Measurements from ENCODE around the gene ITGB2.

The ITGB2 gene

DNA sequence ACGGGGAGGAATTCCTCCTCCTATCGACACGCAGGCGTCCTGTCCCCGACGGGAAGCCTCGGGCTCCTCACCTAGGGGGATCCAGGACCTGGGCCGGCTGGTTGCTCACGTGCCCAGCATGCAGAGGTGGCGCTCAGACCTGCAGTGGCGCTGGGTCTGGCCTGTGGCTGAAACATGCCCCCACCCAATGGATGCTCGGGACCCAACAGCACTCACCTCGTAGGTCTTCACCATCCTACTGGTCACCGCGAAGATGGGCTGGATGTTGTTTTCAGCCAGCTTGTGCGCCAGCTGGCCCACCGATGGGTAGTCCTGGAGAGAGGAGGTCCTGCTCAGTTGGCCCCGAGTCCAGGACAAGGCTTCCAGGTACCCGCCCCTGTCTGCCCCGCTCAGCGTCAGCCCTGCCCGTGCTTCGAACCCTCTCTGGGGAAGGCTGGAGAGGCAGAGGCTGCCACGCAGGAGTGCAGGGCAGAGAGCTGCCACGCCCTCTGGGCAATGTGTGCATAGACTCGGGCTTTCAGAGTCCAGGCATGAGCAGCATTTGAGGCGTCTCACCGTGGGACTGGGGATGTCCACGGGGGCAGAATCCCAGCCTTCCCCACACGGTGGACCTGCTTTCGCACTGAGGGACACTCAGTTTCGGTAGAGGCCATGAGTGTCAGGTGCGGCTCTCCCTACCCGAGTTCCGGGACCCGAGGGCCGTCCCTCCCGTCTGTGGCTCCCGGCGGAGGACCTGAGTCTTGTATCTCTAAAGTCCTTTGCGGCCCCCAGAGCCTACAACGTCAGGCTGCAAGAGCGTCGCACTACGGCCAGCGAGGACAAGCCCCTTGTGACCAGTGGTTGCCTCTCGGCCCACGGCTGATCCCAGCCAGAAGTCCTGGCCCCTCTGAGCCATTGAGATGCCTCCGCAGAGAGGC lies 21.6 kb downstream of the ITGB2 start:
- DNase-seq (ENCODE audit: low read depth in 2 of 3, low spot score in 1 of 3) = no peak

DNA sequence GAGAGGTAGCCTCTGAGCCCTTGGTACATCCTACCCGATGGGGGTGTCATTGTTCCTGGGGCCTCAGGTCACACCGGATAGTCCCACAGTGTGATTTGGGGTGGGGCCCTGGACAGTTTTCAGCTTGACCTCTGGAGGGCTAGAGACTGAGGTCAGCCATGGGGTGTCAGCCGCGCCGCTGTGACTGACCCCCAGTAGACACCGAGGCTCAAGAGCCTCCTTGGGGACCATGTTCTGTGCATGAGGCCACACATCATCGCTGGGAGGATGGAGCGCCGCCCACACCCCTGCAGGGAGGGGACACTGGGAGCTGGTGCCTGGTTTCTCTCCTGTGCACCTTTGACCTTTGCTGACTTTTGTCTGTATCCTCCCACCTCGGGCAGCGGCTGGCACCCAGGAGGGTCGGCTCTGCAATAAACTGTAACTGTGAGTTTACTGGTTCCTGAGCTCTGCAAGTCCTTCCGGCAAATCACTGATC lies 22.6 kb downstream of the ITGB2 start:
- no peak for DNase-seq (ENCODE audit: low read depth in 2 of 3, low spot score in 1 of 3)

DNA sequence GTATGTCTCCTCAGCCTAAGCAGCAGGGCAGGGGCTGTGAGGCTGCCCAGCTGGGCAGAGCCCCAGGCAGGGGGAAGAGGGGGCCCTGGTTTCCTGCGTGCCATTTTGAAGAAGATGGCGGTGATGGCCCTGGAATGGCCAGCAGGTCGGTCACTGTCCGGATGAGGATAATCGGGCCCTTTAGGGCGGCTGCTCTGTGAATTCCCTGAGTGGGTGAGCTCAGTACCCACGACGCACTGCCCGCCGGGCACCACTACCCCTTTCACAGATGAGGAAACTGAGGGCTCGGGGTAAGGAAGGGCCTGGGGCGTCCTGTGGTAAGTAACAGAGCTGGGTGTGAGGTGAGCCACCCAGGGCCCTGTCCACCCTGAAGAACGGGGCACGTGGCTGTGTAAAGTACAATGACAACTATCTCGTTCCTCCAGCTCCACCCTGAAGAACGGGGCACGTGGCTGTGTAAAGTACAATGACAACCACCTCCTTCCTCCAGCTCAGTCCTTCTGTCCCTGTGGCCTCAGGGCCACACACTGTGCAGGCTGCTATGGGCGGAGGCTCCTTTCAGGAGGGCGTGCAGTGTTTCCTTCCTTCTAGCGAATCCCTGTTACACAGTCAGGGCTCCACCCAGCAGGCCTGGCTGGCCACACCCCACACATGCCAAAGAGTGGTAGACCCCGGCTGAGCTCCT lies 23.2 kb downstream of the ITGB2 start:
- no peak for DNase-seq (ENCODE audit: low read depth in 2 of 3, low spot score in 1 of 3)

DNA sequence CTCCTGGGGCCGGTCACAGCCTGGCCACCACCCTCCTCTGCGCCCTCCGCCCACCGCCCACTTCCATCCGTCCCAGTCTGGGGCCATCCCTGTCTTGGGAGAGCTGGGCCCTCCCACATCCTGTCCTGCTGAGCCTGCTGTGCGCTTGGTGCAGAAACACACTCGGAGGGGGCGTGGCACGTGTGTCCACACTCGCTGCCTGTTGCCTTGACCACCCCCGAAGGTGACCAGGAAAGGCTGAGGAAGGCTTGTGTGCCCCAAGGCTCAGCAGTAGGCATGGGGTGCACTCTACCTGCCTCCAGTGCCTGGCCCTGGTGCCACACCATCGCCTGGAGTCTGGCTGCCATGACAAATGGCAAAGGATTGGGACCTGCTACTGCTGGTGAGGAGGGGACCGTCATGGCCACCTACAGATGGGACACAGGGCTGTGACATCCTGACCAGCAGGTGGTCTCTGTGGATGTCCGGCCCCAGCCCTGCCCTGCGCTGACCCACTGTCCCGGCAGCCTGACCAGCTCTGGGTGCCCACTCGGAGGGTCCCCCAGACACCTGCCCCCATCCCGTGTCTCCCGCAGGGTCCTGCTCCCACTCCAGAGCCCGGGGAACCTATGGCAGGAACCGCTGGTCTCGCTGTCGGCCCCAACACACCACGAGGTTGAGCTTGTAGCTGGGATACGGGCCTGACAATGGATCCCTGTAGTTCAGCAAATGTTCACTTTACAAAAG lies 24.0 kb downstream of the ITGB2 start:
- DNase-seq (ENCODE audit: low read depth in 2 of 3, low spot score in 1 of 3) = no peak

DNA sequence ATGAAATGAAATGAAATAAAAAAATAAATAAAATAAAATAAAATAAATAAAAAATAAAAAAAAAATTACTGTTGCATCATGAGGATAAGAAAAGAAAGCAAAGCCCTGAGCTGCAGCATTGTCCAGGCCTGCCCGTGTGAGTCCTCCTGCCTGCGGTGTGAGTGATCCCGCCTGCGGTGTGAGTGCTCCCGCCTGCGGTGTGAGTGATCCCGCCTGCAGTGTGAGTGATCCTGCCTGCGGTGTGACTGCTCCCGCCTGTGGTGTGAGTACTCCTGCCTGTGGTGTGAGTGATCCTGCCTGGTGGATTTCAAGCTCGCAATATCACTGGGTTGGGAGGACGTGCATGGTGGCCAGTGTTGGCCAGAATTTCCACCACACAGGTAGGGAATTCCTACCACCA lies 24.8 kb downstream of the ITGB2 start:
- no peak for DNase-seq (ENCODE audit: low read depth in 2 of 3, low spot score in 1 of 3)

DNA sequence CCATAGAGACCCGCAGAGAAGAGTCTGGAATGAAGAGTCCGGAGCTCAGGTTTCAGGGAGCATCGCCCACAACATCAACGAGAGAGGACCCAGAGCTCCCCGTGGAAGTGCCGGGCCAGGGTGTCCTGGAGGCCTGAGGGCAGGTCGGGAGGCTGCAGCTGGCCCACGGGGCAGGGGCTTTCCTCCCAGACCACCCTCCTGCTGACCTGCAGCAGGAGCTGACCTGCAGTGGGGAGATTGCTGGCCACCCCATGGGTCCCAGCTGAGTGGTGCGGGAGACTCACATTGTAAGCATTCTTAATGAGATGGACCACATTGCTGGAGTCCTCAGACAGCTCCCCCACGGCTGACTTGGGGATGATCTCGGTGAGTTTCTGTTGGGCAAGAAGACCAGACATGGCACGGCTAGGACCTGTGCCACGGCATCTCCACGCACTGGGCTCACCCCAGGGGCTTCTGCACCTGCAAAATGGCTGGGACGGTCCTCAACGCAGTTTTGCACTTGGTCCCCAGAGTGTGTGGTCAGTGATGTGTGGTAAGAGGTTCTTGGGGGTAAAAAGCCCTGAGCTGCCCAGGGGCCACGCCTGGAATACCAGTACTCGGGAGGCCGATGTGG lies 25.9 kb downstream of the ITGB2 start:
- no peak for DNase-seq (ENCODE audit: low read depth in 2 of 3, low spot score in 1 of 3)

DNA sequence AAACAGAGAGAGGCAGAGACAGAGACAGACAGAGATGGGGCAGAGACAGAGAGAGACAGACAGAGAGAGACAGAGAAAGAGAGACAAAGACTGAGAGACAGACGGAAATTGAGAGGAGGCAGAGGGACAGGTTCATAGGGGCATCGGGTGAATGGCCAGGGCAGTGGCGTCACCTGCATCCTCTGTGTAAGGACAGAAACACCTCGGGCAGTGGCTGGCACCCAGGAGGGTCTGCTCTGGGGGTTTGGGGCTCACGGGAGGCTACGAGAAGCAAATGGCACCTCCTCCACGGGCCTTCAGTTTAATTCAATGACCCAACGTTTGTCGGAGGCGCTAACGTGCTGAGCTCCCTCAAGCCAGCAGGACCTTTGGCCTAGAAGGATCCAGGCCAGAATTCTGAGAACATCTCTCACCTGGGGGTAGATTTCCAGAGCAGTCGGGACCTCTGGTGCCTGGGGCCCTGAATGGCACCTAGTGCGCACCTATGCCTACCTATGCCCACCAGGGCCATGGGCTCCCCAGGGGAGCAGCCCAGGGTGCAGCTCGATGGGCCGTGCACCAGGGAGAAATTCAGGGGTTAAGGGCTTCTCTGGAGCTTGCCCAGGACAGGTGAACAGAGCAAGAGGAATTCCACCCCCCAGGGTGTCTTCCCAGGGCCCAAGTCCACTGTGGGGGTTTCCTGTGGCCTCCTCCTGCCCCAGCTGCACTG lies 26.6 kb downstream of the ITGB2 start:
- no peak for DNase-seq (ENCODE audit: low read depth in 2 of 3, low spot score in 1 of 3)

DNA sequence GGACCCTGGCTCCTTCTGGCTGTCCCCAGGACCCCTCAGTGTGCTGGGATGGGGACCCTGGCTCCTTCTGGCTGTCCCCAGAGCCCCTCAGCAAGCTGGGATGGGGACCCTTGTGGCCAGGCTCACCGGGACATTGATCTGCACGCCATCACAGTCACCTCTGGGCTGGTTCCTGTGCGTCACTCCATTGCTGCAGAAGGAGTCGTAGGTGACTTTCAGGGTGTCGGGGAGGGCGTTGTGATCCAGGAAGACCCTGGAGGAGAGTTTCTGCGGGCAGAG lies 27.5 kb downstream of the ITGB2 start:
- no peak for DNase-seq (ENCODE audit: low read depth in 2 of 3, low spot score in 1 of 3)

DNA sequence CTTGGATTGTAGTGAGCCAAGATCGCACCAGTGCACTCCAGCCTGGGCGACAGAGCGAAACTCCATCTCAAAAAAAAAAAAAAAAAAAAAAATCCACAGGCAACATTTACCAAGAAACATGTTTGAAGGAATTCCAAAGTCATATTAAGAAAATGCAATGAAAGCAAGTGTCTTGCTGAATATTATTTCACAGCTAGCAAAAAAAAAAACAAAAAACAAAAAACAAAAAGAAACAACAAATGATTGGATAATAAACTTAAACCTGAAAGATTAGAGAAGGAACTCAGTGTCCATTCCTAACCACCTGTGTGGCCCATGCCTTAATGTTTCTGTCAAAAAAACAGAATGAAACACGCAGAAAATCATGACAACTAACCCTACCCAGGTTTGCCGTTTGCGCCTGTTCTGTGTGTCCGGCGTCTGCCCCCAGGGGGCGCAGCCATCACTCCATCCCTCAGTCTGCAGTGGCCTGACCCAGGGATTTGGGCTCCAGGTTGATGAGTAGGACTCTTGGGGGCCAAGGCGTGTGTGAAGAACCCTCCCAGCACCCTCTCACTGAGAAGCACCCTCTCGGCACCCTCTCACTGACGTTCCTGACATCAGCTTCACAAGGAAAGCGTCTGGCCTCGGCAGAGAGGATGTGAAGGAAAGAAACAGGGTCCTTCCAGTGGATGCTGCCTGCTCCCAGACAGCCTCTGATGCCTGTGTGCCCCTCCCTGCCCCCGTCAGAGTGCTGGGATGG lies 28.0 kb downstream of the ITGB2 start:
- DNase-seq (ENCODE audit: low read depth in 2 of 3, low spot score in 1 of 3) = peak; percentile 65 to 78 (median 74)

DNA sequence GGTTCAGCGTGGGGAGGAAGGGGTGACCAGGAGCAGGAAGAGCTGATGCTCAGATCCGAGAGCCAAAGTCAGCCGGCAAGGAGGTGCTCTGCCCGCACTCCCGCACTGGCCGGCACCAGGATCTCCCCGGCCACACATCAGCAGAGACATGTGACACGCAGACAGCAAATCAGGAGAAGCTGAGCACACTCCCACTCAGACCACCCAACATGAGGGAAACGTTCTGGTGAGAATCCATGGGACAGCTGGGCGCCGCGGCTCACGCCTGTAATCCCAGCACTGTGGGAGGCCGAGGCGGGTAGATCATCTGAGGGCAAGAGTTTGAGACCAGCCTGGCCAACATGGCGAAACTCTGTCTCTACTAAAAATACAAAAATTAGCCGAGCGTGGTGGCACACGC lies 28.6 kb downstream of the ITGB2 start:
- DNase-seq (ENCODE audit: low read depth in 2 of 3, low spot score in 1 of 3) = no peak

DNA sequence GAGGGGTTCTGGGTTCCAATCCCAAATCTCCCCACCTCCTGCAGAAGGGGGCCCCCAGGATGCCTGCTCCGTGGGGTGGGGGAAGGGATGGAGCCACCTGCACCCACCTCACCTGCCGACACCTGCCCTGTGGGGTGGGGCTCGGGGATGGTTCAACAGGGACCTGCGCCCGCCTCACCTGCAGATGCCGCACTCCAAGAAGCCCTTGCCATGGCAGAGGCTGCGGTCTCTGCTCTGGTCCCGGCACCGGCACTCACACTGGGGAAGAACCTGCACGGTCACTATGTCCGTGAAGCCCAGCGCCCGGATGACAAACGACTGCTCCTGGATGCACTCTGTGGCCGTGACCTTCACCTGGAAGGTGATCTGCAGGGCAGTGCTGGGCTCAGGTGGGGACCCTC lies 29.1 kb downstream of the ITGB2 start:
- no peak for DNase-seq (ENCODE audit: low read depth in 2 of 3, low spot score in 1 of 3)

DNA sequence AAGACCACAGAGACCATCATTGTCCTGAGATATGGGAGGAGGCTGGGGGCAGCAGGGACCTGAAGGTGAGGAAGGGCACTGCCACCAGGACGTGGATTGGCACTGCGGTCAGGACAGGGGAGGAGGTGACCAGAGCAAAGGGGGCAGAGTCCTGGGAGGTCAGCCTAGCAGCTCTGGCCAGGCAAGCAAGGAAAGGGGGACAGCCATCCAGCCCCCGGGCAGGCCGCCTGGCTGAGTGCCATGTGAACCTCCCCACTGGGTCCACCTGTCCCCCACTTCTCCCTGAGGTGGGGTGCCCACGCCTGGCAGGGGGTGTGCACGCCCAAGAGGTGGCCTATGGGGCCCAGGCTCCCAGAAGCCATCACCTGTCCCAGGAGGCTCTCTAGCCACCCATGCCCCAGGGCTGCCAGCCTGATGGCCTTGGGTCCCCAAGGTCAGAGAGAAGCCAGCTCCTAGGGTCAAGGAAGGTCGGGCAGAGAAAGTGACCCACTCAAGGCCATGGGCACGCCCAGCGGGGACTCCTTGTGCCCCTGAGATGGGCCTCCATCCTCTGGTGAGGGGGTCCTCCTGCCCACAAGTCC lies 29.6 kb downstream of the ITGB2 start:
- no peak for DNase-seq (ENCODE audit: low read depth in 2 of 3, low spot score in 1 of 3)

DNA sequence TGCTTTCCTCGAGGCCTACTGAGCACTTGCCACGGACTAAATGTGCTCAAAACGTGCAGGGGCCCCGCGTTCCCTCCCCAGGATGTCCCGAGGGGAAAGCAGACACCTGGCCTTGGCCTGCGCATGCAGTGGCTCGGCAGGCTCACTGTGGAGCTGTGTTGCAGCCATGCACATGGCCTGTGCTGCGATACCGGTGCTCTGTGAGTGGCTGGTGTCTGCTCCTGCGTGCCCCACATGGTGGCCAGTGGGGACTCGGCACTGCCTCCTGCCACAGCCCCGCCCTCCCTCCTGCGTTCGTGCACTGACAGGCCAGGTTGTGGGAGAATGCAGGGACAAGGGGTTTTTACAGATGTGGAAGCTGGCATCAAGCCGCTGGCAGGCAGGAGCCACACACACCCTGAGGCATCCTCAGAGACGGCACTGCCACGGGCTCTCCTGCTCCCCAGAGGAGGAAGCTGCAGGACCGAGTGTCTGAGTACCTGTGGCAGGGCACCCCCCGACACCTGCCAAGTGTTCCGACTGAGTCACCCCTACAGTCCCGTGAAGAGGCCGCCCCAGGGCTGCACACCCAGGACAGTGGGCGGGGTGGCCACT lies 30.3 kb downstream of the ITGB2 start:
- DNase-seq (ENCODE audit: low read depth in 2 of 3, low spot score in 1 of 3) = no peak

DNA sequence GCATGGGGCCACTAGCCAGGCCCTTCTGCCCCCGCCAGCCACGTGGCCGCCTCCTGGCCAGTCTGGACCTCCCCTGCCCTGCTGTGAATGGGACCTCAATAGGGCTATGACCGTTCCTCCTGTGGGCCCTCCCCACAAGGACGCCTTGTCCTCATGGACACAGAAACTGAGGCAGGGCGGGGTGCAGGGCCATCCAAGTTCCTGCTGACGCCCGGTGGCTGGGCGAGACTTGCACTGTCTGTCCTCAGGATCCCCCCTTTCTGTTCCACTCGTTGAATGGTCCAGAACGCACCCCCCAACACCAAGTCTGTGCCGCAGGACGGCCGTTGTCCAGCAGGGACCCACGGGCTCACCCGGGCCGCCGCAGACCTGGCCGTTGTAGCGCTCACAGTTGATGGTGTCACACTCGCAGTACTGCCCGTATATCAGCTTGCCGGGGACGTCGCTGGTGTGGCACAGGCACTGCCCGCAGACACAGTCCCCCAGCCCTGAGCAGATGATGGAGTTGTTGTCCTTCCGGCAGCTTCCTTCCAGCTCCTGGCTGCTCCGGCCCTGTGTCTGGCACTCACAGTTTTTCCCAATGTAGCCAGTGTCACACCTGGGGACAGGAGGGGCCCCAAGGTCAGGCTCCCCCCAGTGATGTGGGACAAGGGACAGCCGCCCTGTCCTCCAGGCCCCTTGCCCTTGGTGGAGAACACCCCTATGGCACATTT lies 30.9 kb downstream of the ITGB2 start:
- no peak for DNase-seq (ENCODE audit: low read depth in 2 of 3, low spot score in 1 of 3)

DNA sequence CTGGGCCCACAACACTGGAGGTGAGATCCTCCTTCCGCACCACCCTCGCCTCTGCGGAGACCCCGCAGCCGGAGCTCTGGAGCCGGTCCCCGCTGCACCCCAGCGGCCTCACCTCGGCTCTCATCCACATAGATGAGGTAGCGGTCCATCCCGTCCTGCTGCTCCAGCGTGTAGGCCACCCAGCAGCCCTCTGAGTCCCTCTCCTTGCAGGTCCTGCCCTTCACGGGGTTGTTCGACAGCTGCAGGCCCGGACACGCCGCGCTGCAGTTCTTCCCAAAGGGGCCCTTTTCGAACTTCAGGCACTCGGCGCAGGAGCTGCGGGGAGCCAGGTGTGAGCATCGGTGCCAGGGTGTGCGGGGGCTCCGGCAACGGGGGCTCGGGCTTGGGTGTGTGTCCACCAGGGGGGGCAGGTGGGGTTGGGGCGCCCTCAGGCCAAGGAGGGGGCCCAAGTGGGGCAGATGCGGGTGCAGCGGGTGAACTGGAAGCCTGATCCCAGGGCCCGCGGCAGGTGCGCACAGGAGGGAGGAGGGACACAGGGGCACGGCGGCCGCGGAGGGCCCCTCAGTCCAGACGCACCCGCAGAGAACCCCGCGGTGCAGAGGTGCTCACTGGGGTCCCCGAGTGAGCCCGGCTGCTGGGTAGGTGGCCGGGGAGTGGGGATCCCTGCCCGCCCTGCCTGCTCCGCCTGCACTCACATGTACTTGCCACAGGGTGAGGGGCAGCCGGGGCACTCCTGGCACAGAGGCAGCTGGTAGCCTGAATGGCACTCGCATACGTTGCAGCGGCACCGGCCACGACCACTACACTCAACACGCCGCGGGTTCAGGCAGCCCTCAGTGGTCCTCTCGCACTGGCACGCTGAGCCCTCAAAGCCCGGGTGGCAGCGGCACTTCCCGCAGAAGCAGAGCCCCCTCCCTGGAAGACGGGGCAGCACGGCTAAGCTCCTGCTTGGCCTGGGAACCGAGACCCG lies 31.8 kb downstream of the ITGB2 start:
- no peak for DNase-seq (ENCODE audit: low read depth in 2 of 3, low spot score in 1 of 3)

DNA sequence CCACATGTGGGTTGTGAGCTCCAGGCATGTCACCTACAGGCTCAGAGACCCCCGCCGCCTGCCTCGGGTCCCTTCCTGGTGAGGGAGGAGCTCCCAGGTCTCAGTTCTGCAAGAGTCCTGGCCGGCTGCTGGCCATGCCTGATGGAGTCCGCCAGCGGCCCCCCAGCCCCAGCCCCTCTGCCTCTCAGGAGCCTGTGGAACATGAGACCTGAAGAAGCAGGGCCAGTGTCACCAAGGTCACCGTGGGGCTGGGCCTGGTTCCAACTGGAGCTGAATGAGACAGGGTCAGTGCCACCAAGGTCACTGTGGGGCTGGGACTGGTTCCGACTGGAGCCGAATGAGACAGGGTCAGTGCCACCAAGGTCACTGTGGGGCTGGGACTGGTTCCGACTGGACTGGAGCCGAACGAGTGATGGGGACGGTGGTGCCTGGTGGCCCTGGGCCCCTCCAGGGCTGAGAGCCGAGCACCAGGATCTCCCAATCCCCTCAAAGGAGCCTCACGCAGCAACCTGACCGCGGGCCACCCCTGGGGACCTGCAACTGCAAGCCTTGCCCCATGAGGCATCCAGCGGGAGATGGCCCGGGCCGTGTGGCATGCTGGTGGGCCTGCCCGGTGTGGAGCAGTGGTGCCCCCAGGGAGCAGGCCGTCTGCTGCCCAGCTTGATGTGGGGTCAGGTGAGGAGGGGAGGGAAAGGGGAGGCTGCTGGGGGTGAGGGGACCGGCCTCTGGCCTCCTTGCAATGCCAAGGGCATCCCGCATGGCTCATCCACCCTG lies 32.7 kb downstream of the ITGB2 start:
- DNase-seq (ENCODE audit: low read depth in 2 of 3, low spot score in 1 of 3) = no peak

Measured in stimulated activated CD4-positive, alpha-beta T cell treated with anti-CD3 and anti-CD28 coated beads, Interleukin-12 subunit alpha, Interleukin-12 subunit beta, amount 100 ng/mL, for 48 hours (primary cell).